GM19239 (cell line): ENCODE measurements around the gene RFLNA.
"Not testable (repeated sequence)": the region's sequence is repeated elsewhere in the genome, so short reads cannot be mapped to it uniquely, and the experiment has no call there.

ENCODE experiments used
- DNase-seq: peaks from one replicate; pipeline ENCODE4 v3.0.0; 2011; ENCODE audit warnings: low spot score; ENCODE audit not compliant: insufficient read length
- FAIRE-seq: peaks from 2 replicates; lab custom pipeline; 2011; peaks lifted over from hg19 to GRCh38; lab: Jason Lieb, UNC

Gene RFLNA

DNA sequence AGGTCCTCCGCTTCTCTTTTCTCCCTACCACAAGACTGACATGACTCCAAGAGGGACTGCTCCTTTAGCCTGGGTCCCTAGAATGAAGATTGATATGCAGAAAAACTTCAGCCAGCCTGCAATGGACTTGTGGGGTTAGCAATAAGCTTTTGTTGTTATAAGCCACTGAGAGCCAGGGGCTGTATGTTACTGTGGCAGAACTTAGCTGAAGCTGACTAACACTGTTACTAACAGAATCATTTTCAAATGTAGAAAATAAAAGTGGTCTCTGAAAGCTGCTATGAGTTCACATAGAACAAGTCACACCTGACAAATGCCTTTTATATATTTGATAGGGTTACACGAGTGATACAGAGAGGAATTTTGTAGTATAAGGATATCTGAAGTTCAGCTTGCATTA, 13.6 kb upstream of the RFLNA start:
- DNase-seq = no peak
- FAIRE-seq = no peak

DNA sequence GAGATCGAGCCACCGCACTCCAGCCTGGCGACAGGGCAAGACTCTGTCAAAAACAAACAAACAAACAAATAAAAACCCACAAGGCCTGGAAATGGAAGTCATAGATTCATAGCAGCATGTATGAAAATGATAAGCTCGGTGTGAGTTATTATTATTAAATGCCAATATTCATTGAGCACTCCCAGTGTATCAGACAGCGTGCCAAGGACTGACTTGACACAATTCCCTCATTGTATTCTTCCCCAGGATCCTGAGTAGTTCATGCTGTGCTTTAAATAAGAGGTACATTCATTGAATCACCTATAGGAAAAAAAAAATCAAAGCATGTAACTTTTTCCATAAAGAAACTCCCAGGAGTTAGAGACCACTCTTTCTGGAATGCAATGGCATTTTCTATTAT, 12.6 kb upstream of the RFLNA start:
- FAIRE-seq (no peak), DNase-seq (no peak)

DNA sequence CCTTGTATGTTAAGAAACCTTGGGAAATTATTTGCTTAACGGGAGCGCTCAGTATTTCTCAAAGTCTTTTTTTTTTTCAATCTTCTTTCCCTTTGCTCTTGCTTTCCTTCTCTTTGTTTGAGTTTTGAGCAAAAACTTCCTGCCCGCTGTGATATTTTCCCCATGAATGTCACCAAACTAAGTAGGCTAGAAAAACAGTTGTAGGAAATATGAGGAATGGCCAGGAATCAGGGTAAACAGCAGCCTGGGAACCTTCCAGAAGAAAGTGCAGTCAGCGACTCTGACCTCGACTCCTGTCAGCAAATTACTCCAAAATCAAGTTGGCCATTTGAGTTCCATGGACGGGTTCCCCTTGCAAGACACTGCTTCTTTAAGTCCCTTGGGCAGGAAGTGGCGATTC, 11.6 kb upstream of the RFLNA start:
- FAIRE-seq (no peak), DNase-seq (no peak)

DNA sequence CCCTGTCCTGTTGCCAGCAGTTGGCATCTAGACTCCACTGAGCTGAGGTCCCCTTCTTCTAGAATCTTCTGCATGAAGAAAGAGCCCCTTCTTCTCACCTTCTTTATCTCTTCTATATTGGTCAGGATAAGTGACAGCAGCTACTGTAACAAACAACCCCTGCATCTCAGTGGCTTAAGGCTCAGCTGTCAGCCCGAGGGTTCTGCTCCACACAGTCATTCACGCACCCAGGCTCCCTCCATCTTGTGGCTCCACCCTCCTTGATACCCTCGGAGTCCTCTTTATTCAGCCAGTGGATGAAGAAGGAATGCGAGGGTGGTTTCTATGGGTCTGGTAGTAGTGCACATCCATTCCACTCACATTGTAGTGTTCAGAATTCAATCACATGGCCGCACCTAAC, 10.5 kb upstream of the RFLNA start:
- no peak for FAIRE-seq
- DNase-seq = no peak

DNA sequence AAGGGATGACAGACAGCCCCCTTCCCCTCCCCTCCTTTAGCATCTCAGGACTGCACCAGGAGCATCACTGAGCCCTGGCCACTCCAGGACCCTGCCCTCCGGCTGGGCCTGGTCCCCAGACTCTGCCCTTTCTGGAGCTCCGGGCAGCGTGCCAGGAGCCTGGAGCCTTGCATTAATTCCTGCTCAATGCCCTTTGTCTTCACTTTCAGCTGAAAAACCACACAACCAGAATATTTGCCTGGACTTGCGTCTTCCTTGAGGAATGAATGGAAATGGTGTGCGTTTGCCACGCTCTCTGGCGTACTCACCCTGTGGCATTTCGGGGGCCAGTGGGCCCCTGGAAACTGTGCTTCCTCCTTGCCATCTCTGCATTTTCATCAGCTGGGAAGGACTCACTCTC, 8.5 kb upstream of the RFLNA start:
- FAIRE-seq (no peak), DNase-seq (no peak)

DNA sequence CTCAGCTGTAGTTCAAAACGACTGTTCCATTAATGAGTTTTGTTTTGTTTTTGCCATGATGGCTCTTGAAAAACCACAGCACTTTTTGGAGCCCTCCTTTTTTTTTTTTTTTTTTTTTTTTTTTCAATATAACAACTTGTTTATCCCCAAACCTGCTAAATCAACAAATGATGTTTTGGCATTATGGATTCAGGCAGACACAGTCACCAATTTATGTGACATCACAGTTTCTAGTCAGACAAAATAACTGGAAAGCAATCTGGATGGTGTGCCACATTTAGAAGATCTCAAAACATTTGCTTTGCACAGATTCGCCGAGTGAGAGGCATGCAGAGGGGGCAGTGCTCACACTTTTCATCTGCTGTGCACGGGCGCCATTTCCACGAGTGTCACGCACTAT, 7.9 kb upstream of the RFLNA start:
- DNase-seq (no peak), FAIRE-seq (no peak)

DNA sequence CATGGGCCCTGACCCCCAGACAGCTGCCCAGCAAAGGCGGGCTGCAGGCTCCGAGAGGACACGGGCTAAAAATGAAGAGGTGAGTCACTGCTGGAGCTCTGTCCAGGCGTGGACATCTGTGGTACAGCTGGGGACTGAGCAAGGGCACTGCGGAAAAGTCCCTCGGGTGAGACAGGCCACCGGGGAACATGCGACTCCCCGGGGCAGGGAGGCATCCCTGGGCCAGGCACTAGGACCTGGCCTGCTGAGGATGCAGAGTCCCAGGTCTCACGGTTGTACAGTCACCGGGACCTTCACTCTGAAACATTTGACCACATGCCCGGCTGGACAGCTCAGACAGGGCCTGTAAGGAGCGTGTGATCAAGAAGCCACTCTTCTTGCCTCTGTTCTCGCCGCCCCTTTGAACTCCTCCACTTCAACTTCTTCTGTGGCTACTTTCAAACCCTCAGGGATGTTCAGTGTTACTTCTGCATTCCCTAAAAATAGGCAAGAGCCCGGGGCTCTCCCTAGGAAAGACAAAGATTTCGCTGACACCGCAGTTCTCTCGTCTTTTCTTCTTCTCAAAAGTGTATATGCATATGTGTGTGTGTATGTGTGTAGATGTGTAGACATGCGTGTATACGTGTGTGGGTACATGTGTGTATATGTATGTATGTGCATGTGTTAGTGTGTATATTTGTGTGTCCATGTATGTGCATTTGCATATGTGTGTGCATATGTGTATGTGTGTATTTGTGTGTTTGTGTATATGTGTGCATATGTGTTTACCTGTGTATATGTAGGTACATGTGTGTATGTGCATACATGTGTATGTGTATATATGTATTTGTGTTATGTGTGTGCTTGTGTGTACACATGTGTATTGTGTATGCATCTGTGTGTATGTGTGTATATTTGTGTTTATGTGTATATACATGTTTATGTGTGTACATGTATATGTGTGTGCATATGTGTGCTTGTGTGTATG, 5.0 kb upstream of the RFLNA start:
- DNase-seq (no peak), FAIRE-seq (no peak)

DNA sequence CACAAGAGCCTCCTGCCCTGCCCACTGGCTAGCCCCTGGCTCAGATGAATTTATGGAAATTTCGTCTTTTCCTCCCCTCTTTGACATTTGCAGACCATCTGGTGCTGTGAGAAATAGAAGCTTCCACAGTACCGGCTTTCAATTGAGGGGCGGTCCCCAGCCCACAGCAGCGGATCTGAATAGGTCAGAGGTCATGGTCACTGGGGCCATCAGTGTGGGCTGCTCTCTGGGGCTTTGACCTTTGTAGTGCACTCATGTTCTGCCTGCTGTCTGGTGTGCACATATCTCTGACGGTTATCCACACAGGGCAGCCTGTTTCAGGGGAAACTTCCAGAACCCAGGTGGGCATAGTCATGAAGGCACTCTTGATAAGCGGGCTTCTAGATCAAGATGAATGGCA, 2.5 kb upstream of the RFLNA start:
- no peak for DNase-seq
- FAIRE-seq = no peak

DNA sequence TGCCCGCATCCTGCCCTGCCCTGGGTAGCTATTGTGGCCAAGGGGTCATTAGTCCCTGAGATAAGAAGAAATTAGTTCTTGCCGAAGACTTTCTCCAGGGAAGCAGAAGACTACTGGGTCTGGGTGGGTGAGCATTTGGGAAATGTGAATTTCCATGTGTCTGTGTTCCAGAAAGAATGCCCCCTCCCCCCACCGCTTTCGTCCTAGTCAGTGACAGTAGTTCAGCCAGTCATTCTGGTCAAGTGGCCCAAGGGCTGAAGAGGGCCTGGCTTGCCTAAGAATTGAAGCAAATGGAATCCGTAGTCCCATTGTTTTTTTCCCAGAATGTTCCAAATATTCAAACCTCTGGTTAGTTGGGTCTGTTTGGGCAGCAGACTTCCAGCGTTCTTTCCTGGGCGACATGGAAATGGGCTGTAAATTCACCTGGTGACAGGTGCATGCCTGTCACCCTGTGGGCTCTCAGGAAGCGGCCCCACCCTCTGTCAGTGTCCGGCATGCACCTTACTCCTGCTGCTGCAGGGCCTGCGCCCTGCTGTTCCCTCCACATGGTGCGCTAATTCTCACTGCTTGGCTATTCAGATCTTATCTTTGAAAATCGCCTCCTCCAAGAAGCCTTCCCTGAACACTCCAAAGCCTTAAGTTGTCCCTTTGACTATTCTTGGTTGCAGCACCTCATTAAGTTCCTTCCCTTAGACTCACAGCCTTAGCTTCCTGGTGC, 1.4 kb upstream of the RFLNA start:
- FAIRE-seq (no peak), DNase-seq (no peak)

DNA sequence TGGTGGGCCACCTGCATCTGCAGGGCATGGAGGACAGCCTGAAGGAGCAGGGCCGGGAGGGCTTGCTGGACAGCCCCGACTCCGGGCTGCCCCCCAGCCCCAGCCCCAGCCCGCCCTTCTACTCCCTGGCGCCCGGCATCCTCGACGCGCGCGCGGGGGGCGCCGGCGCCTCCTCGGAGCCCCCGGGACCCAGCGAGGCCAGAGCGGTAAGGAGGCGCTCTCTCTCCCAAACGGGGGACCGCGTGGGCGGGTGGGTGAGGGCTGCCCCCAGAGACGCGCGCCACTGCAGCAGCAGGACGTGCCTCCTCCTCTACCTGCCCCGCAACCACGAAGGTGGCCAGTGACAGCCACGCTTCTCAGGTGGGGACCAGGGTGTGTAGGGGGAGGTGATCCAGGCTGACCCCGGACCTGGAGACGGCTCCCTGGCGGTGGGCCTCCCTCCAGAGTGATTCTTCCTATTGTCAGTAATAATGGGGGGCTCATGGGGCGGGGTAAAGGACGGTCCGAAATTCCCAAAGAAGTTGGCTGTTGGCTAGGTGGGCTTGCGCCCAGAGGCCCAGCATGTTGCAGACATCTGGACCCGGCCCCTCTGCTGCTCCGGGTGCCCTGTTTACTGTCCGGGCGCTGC, 652 bp downstream of the RFLNA start:
- no peak for DNase-seq
- FAIRE-seq = no peak

DNA sequence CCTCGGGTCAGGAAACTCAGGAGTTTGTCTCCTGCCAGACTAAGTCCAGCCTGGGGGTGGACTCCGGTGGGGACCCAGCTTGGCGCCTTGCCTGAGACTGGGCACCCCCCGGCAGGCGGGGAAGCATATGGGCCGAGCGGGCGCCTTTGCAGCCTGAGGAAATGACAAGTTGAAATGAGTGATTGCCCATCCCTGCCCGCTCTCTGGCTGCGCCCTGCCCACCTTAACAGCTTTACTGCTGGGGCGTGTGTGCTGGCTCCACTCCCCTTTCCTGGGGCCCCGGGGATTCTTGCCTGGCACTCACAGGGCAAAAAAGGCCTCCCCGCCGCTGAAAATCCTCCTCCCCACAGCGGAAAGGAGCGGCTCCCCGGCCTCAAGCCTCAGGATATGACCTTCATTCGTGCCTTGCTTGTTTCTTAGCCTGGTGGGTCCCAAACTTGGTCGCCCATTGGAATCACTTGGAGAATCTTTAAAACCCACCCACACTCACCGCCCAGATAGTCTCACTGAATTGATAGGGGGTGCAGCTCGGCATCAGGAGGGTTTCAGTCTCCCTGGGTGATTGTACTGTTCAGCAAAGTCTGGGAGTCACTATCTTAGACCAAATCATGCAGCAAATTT, 1.5 kb downstream of the RFLNA start:
- FAIRE-seq (no peak), DNase-seq (no peak)

DNA sequence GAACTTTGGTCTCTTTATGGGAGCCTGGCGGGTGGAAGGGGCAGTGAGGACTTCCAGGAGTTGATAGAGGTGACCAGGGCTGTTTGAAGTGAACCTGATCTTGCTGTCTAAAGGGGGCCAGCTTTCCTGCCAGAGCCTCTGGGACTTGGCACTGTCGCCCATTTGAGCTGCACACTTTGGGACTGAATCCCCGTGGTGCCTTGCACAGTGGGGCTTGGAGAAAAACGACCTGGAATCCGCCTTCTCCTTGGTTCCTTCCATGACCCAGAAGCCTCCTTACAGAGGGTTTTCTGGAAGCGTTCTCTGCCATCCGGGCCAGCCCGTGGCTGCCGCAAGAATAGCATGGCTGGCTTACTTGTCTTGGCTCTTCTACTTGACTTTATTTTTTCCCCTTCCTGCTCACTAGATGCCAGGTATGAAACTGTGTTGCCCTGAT, 2.0 kb downstream of the RFLNA start:
- DNase-seq (no peak), FAIRE-seq (no peak)

DNA sequence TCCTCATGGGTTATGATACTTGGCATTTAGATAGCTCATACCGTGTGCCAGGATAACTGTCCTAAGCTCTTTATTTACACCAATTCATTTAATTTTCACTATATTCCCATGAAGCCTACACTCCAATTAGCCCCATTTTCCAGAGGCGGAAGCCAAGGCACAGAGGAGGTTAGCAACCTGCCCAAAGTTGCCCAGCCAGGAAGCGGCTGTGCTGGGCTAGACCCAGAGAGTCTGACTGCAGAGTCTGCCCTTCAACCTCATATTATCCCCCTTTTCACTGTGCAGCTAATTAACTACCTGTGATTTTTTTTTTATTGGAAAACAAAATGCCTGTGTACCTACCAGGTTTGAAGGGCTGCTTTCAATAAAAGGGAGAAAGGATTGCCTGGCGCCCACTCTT, 2.5 kb downstream of the RFLNA start:
- DNase-seq (no peak), FAIRE-seq (no peak)

DNA sequence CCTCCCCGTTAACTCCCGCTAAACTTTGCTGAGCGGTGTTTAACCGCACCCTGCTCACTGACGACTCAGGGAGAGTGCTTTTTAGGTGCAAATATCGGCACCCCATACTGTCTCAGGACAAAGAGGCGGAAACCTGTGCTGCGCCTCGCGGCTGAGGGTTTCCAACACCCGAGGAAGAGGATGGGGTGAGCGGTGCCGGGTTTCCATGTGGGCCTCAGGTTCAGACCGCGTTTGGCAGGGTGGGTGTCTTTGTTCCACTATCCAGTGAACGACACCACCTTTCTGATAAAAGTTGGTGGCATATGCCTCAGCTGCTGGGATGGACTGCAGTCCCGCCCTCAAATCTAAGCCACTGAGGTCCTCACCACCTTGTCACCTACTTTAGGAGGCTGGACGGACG, 3.0 kb downstream of the RFLNA start:
- DNase-seq (no peak), FAIRE-seq (no peak)

DNA sequence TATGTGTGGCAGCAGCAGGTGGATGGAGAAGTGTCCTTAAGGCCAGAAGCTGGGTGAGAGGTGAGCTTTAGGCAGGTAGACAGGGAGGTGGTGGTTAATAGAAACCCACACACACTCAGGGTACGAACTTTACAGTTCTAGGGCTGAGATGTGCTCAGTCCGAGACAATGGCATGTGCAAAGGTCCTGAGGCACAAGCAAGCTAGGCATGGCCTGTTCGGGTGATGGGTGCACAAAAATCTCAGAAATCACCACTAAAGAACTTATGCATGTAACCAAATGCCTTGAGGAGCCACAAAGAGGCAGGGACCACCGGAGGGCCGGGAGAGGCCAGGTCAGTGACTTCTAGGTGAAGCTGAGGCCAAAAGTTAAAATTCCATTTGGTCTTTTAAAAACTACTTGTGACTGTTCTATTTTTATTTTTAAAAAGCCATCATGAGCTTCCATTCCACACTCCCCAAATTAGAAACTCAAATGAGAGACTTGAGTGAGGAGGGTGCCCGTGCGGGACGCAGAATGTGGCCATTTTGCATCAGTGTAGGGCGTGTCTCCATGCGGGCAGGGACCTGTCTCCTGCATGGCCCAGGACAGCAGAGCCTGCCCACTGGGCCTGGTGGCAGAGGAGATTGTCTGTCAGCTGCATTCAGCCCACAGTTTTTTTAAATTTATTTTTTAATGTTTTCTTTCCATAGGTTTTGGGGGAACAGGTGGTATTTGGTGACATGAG, 4.0 kb downstream of the RFLNA start:
- FAIRE-seq = no peak

DNA sequence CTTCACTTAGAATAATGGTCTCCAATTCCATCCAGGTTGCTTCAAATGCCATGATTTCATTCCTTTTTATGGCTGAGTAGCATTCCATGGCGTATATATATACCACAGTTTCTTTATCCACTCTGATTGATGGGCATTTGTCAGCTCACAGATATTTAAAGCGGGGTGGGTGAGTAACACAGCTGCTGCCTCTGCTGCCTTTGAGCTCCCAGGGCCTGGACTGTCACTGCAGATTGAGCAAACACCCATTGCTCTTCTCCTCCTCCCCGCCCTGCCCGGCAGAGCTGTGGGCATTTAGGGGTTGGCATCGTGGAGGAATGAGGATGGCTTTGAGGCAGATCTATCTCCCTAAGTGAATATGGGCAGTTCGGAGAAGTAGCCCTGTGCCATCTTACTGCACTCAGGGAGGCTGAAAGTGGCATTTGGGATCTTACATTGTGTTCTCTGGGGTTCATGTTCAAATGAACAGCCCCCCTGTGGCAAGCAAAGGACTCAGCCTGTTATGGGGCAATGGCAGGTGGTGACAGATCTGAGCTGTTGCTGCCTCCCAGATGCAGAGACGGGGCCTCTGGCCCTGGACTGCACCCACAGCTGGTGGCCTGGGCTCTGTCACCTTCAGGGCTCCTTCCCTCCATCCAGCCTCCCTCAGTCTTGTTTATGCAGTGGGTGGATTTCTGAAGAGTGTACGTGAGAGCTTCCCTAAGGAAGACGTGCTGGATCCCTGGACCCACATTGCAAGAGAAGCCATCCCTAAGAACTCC, 4.9 kb downstream of the RFLNA start:
- no peak for FAIRE-seq
- no peak for DNase-seq

More for the DNA sequence above, 4.0 kb downstream of the RFLNA start:
- no peak for DNase-seq

DNA sequence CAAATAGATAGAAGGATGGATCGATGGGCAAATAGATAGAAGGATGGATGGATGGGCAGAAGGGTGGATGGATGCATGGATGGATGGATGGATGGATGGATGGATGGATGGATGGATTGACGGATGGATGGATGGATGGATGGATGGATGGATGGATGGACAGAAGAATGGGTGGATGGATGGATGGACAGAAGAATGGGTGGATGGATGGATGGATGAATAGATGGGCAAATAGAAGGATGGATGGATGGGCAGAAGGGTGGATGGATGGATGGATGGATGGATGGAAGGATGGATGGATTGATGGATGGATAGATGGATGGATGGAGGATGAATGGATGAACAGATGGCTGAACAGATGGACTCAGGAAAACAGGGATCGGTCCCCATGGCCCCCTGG, 5.8 kb downstream of the RFLNA start:
- DNase-seq, FAIRE-seq: not testable (repeated sequence)

DNA sequence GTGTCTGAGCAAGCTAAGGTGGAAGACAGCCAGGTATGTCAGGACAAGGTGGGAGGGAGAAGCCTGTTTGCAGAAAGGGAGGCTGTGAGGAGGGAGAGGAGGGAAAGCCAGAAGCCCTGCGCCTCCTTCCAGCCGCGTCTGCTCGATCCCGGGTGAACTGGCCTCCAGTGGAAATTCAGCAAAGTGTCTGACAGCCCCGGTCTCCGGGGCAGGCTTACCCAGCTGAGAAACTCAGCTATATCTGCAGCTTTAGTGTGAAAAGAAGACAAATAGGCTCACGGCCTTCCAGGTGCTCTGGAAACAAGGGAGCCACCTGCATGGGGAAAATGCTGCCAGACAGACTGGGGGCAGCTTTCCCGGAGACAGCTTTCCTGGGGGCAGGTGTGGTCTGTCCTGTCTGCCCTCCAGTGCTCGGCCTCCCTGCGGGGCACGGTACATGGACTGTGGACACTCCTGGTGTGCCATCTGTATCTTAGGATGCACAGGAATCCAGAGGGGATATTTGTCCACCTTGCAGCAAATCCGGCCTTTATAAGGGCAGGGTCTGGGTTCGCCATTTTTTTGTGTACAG, 6.3 kb downstream of the RFLNA start:
- FAIRE-seq (no peak), DNase-seq (no peak)

DNA sequence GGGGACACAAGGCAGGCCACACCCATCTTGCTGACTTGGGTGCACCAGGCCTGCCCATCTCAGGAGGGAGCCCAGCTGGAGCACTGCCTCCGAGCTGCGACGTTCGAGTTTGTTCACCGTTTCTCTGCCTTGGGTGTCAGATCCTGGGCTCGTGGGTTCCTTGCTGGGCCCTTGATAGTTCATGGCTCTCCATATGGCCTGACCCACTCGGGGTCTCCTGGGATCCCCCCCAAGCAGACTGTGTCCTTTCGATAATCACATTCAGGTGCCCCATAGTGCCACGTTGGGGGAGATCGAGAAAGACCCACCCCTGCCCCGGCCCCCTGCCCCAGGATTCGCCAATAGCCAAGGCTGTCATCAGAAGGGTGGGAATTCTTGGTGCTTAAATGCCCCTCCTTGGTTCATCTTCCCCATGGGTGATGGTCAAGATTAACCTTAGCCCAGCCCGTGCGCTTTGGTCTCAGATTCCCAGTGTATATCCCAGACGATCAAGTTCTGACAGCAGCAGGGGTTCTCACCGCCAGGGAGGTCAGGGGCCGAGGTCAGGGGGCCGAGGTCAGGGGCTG, 7.4 kb downstream of the RFLNA start:
- no peak for FAIRE-seq
- DNase-seq = no peak
